Stomach (tissue), 4 donors: Measurements from ENCODE around the gene TCF21.

Source experiments
- EP300 ChIP-seq: sonication (generic); formaldehyde crosslinking; IDR thresholded peaks from one replicate; pipeline ENCODE4 v1.6.1; 2017; ENCODE audit warnings: antibody characterized with exemption
- POLR2A ChIP-seq, 4 donors: fragments of 450-650 bp; IDR thresholded peaks; one replicate each; pipeline ENCODE4 v1.6.1; 2016; ENCODE audit warnings: antibody characterized with exemption in 4 of 4, control low read depth in 2 of 4, mild to moderate bottlenecking in 1 of 4, moderate library complexity in 1 of 4
- POLR2AphosphoS5 ChIP-seq, 3 donors: sonication (generic); formaldehyde crosslinking; IDR thresholded peaks; one replicate each; pipeline ENCODE4 v1.6.1; 2016; ENCODE audit warnings: antibody characterized with exemption in 3 of 3
- TF ChIP-seq, protein P1 (sequence below), 7 experiments: fragments of 450-650 bp in 4 of 7; fragments of 200-600 bp in 3 of 7; sonication (generic) in 3 of 7; IDR thresholded peaks; one replicate each; pipeline ENCODE4 v1.5.1; 2016 to 2019; ENCODE audit warnings: antibody characterized with exemption in 7 of 7, control low read depth in 2 of 7, mild to moderate bottlenecking in 1 of 7

DNA sequence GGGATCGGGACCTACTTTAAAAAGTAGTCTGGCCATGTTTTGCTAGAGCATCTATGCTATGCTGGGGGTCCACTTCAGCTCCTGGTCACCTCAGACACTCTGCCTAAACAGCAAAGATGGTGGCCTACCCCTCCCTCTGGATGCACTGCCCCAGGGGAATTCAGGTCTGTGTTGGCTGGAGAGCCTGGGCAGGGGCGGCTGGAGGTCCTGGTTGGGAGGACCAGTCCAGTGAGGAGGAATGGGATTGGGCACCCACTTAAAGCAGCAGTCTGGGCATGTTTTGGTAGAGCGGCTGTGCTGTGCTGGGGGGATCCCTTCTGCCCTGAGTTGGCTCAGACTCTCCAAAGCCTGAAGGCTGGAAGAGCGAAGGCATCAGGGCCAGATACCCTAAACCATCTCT, 23.2 kb upstream of the TCF21 start:
- no peak for TF ChIP-seq POLR2A (IDR thresholded peaks at IDR 0.05)
- TF ChIP-seq, protein P1, sequence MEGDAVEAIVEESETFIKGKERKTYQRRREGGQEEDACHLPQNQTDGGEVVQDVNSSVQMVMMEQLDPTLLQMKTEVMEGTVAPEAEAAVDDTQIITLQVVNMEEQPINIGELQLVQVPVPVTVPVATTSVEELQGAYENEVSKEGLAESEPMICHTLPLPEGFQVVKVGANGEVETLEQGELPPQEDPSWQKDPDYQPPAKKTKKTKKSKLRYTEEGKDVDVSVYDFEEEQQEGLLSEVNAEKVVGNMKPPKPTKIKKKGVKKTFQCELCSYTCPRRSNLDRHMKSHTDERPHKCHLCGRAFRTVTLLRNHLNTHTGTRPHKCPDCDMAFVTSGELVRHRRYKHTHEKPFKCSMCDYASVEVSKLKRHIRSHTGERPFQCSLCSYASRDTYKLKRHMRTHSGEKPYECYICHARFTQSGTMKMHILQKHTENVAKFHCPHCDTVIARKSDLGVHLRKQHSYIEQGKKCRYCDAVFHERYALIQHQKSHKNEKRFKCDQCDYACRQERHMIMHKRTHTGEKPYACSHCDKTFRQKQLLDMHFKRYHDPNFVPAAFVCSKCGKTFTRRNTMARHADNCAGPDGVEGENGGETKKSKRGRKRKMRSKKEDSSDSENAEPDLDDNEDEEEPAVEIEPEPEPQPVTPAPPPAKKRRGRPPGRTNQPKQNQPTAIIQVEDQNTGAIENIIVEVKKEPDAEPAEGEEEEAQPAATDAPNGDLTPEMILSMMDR (IDR thresholded peaks at IDR 0.05): no peak
- no peak for TF ChIP-seq POLR2AphosphoS5 (IDR thresholded peaks at IDR 0.05)
- TF ChIP-seq EP300: no peak
